ENCODE measurements around the gene IL15. TPM values are rescaled to one million over a fixed set of nuclear protein-coding genes. Genes with fewer than 3 reads are reported as not detected.
"Not testable (repeated sequence)": the region's sequence is repeated elsewhere in the genome, so short reads cannot be mapped to it uniquely, and the experiment has no call there.

Gene IL15
- total and polyA plus RNA-seq, 2 experiments from 2014 or later: 5.8 to 7.6 TPM

- H3K9ac ChIP-seq: no peak overlapping the region
- H3K36me3 ChIP-seq (ENCODE audit: low read depth): no peaks in the 10 kb centered on the region
- DNase-seq: no peak
- H3K4me3 ChIP-seq: no peak overlapping the region
- no peaks in the 10 kb centered on the region for H3K27me3 ChIP-seq (replicated peaks; ENCODE audit: insufficient read depth)
- no peak overlapping the region for H3K27ac ChIP-seq
- no peaks in the 10 kb centered on the region for H3K9me3 ChIP-seq (ENCODE audit: low read depth)
- peaks cover 20% of the 10 kb centered on the region; the same call in 1 of the 2 replicates for H3F3A ChIP-seq (ENCODE audit: insufficient read depth)
- no peak for TF ChIP-seq EZH2phosphoT487 (IDR thresholded peaks at IDR 0.05; ENCODE audit: insufficient read depth, low read depth)
- no peak for TF ChIP-seq EZH2 (IDR thresholded peaks at IDR 0.05; ENCODE audit: insufficient read depth, poor library complexity, severe bottlenecking)
- H3K79me2 ChIP-seq (ENCODE audit: insufficient read depth): no peaks in the 10 kb centered on the region
- no peaks in the 10 kb centered on the region for H3K9me2 ChIP-seq (ENCODE audit: insufficient read depth)
- in situ Hi-C loops (cut with MboI): no loop called here
- no peak overlapping the region for H2AFZ ChIP-seq
- no peaks in the 10 kb centered on the region for H4K20me1 ChIP-seq (ENCODE audit: insufficient read depth)
- H3K4me2 ChIP-seq (ENCODE audit: unreplicated experiment): no peak overlapping the region
- peaks cover 25% of the 10 kb centered on the region for H3K4me1 ChIP-seq (ENCODE audit: insufficient read depth)
Observed at GRCh38 chr4:141686879-141687278, 50.5 kb downstream of the IL15 start.

GRCh38 chr4:141689726-141690296 is 53.4 kb downstream of the IL15 start:
- in situ Hi-C loops (cut with MboI); H3K27ac ChIP-seq; H3K27me3 ChIP-seq (replicated peaks; ENCODE audit: insufficient read depth); H4K20me1 ChIP-seq (ENCODE audit: insufficient read depth); H3K36me3 ChIP-seq (ENCODE audit: low read depth); H2AFZ ChIP-seq; H3K9me2 ChIP-seq (ENCODE audit: insufficient read depth); DNase-seq; H3K79me2 ChIP-seq (ENCODE audit: insufficient read depth); H3K9ac ChIP-seq; H3K9me3 ChIP-seq (ENCODE audit: low read depth); H3K4me3 ChIP-seq; H3K4me2 ChIP-seq (ENCODE audit: unreplicated experiment): not testable (repeated sequence)
- peaks cover 11% of the 10 kb centered on the region; the same call in 1 of the 2 replicates for H3F3A ChIP-seq (ENCODE audit: insufficient read depth)
- H3K4me1 ChIP-seq (ENCODE audit: insufficient read depth): peaks cover 18% of the 10 kb centered on the region
- 97 to 99% methylated on average over 21 to 23 of the region's 29 CpGs for WGBS, 2 experiments (ENCODE audit: low coverage in 1 of 2, low lambda C conversion rate in 2 of 2, missing lambda C conversion rate in 2 of 2)

GRCh38 chr4:141691247-141691646 is 54.9 kb downstream of the IL15 start:
- H3K27me3 ChIP-seq (replicated peaks; ENCODE audit: insufficient read depth); H3K4me2 ChIP-seq (ENCODE audit: unreplicated experiment); H4K20me1 ChIP-seq (ENCODE audit: insufficient read depth); H3K27ac ChIP-seq; H3K9me2 ChIP-seq (ENCODE audit: insufficient read depth); H3K9me3 ChIP-seq (ENCODE audit: low read depth); H3F3A ChIP-seq (ENCODE audit: insufficient read depth); DNase-seq; in situ Hi-C loops (cut with MboI); H2AFZ ChIP-seq; H3K79me2 ChIP-seq (ENCODE audit: insufficient read depth); H3K9ac ChIP-seq; H3K4me3 ChIP-seq; H3K36me3 ChIP-seq (ENCODE audit: low read depth): not testable (repeated sequence)
- H3K4me1 ChIP-seq (ENCODE audit: insufficient read depth): peaks cover 11% of the 10 kb centered on the region
- WGBS, 2 experiments (ENCODE audit: low coverage in 1 of 2, low lambda C conversion rate in 2 of 2, missing lambda C conversion rate in 2 of 2): 97 to 100% methylated on average over 1 of the region's 1 CpG

DNA sequence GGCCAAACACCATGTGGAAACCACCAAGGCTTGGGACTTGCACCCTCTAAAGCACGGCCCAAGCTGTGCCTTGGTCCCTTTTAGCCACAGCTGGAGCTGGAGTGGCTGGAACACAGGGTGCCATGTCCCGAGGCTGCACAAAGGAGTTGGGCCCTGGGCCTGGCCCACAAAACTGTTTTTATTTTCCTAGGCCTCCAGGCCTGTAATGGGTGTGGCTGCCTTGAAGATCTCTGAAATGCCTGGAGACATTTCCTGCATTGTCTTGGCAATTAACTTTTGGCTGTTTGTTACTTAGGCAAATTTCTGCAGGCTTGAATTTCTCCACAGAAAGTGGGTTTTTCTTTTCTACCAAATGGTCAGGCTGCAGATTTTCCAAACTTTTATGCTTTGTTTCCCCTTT is 55.7 kb downstream of the IL15 start:
- no peak overlapping the region for H3K9ac ChIP-seq
- in situ Hi-C loops (cut with MboI): no loop called here
- 0 out of 2 replicates have a peak overlapping the region, but pooled peaks have one; percentile 33 for H2AFZ ChIP-seq
- H3F3A ChIP-seq (ENCODE audit: insufficient read depth): no peaks in the 10 kb centered on the region
- H3K4me1 ChIP-seq (ENCODE audit: insufficient read depth): 0 out of 2 replicates have a peak, but pooled peaks cover 3% of the 10 kb centered on the region
- no peak overlapping the region for H3K4me3 ChIP-seq
- no peak overlapping the region for H3K27ac ChIP-seq
- DNase-seq: no peak
- H3K4me2 ChIP-seq (ENCODE audit: unreplicated experiment): no peak overlapping the region
- no peaks in the 10 kb centered on the region for H3K9me2 ChIP-seq (ENCODE audit: insufficient read depth)
- no peaks in the 10 kb centered on the region for H3K36me3 ChIP-seq (ENCODE audit: low read depth)
- no peaks in the 10 kb centered on the region for H4K20me1 ChIP-seq (ENCODE audit: insufficient read depth)
- no peaks in the 10 kb centered on the region for H3K9me3 ChIP-seq (ENCODE audit: low read depth)
- no peaks in the 10 kb centered on the region for H3K27me3 ChIP-seq (replicated peaks; ENCODE audit: insufficient read depth)
- no peaks in the 10 kb centered on the region for H3K79me2 ChIP-seq (ENCODE audit: insufficient read depth)
- WGBS, 2 experiments (ENCODE audit: low coverage in 1 of 2, low lambda C conversion rate in 2 of 2, missing lambda C conversion rate in 2 of 2): 49 to 59% methylated on average over 2 of the region's 2 CpGs
- TF ChIP-seq EZH2phosphoT487 (IDR thresholded peaks at IDR 0.05; ENCODE audit: insufficient read depth, low read depth) (no peak), EZH2 (IDR thresholded peaks at IDR 0.05; ENCODE audit: insufficient read depth, poor library complexity, severe bottlenecking) (no peak)

DNA sequence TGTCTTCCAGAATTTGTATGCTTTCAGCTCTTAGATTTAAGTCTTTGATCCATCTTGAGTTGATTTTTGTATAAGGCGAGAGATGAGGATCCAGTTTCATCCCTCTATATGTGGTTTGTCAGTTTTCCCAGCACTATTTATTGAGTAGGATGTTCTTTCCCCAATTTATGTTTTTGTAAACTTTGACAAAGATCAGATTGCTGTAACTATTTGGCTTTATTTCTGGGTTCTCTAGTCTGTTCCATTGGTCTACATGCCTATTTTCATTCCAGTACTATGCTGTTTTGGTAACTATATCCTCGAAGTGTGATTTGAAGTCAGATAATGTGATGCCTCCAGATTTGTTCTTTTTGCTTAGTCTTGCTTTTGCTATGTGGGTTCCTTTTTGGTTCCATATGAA is 60.7 kb downstream of the IL15 start:
- Histone ChIP-seq H3K4me2 (ENCODE audit: unreplicated experiment) (no peak overlapping the region), H3K9ac (no peak overlapping the region), H3K4me1 (ENCODE audit: insufficient read depth) (0 out of 2 replicates have a peak, but pooled peaks cover under 1% of the 10 kb centered on the region), H2AFZ (no peak overlapping the region), H3K9me3 (ENCODE audit: low read depth) (no peaks in the 10 kb centered on the region), H3K27me3 (replicated peaks; ENCODE audit: insufficient read depth) (no peaks in the 10 kb centered on the region), H3K36me3 (ENCODE audit: low read depth) (no peaks in the 10 kb centered on the region), H3K79me2 (ENCODE audit: insufficient read depth) (no peaks in the 10 kb centered on the region), H4K20me1 (ENCODE audit: insufficient read depth) (no peaks in the 10 kb centered on the region), H3K27ac (no peak overlapping the region), H3K9me2 (ENCODE audit: insufficient read depth) (no peaks in the 10 kb centered on the region), H3K4me3 (no peak overlapping the region), H3F3A (ENCODE audit: insufficient read depth) (no peaks in the 10 kb centered on the region)
- no peak for DNase-seq
- TF ChIP-seq EZH2 (IDR thresholded peaks at IDR 0.05; ENCODE audit: insufficient read depth, poor library complexity, severe bottlenecking) (no peak), EZH2phosphoT487 (IDR thresholded peaks at IDR 0.05; ENCODE audit: insufficient read depth, low read depth) (no peak)
- in situ Hi-C loops (cut with MboI): no loop called here
- 96 to 97% methylated on average over 2 of the region's 2 CpGs for WGBS, 2 experiments (ENCODE audit: low coverage in 1 of 2, low lambda C conversion rate in 2 of 2, missing lambda C conversion rate in 2 of 2)

Data from GM23248 (cell line).